WI38 (cell line): ENCODE measurements around the gene OR6K6.

Source experiments
- H3K4me3 ChIP-seq: 2 replicates; pipeline ENCODE4 v1.5.1; 2011; ENCODE audit warnings: low read depth, mild to moderate bottlenecking, control low read depth, low read length
- TF ChIP-seq, protein P1 (sequence below): IDR thresholded peaks from 2 replicates; pipeline ENCODE4 v1.5.1; 2012; ENCODE audit warnings: low read depth, mild to moderate bottlenecking, control low read depth, low read length

The OR6K6 gene

DNA sequence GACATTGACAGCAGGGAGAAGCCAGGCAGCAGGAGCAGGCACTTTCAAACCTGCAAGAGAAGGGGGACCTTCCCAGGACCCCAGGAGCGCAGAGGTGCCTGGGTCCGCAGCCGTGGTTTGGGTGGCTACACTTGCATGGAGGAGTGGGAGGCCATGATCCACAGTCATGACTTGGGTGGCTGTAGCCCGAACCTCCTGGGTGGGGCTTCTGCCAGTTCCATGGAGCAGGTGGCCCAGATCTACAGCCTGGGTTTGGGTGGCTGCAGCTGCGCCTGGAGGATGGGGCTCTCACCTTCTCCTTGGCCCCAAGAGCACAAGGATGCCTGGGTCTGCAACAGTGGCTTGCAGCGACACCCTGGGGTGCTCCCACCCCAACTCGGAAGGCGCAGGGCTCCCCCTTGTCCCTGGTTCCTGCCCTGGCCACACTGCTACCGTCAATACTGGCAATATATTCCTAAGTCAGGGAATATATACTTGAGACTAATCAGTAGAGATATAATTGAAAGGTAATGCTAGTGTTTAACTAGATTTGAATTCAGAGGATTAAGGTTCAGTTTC is 2.3 kb upstream of the OR6K6 start:
- no peak overlapping the region for H3K4me3 ChIP-seq
- TF ChIP-seq, protein P1, sequence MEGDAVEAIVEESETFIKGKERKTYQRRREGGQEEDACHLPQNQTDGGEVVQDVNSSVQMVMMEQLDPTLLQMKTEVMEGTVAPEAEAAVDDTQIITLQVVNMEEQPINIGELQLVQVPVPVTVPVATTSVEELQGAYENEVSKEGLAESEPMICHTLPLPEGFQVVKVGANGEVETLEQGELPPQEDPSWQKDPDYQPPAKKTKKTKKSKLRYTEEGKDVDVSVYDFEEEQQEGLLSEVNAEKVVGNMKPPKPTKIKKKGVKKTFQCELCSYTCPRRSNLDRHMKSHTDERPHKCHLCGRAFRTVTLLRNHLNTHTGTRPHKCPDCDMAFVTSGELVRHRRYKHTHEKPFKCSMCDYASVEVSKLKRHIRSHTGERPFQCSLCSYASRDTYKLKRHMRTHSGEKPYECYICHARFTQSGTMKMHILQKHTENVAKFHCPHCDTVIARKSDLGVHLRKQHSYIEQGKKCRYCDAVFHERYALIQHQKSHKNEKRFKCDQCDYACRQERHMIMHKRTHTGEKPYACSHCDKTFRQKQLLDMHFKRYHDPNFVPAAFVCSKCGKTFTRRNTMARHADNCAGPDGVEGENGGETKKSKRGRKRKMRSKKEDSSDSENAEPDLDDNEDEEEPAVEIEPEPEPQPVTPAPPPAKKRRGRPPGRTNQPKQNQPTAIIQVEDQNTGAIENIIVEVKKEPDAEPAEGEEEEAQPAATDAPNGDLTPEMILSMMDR: no peak

DNA sequence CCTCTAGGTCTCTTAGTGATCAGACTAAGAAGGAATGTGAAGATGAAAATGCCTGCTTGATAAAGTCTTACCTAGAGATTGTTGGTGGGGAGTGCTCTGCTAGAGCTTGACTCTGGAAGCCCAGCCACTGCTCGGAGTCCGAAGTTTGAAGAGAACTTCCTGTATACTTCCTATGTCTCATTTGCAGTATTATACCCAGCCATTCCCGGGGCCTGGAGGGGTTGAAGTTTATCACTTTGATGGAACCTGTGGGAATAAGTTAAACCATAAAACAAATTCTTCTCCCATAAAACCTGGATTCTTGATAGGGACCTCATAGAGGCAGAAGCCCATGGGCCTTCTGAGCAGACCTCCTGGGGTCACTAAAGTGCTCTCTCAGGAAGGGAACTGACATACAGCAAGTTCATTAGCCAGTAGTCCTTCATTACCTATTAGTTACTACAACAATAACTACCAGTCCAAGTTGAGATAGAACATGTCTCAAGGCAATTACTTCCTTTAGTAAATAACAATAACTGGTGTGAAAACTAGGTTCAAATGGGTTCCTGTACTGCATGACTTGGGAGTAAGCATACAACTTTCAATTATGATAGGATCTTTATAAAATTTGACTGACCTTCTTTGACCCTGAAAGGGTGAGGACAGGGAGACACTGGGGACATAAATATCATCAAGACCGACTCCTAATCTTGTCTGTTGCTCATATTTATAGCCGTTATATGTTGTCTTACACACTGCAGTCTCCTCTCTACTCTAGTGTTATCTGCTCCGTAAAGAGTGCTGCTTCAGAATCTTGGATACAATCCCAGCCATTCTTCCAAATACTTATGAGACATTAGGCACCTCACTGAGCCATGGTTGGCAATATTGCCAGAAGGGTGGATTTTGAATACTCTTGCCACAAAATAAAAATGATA is 17.7 kb downstream of the OR6K6 start, which contains the start of gene OR6N1:
Gene OR6N1, minus strand, starts transcription at position 246 of the 917 bp plus-strand sequence. CDS start 5,513 bp downstream, outside the sequence.
- TF ChIP-seq, protein P1: no peak
- H3K4me3 ChIP-seq: no peak within 1 kb of the TSS

DNA sequence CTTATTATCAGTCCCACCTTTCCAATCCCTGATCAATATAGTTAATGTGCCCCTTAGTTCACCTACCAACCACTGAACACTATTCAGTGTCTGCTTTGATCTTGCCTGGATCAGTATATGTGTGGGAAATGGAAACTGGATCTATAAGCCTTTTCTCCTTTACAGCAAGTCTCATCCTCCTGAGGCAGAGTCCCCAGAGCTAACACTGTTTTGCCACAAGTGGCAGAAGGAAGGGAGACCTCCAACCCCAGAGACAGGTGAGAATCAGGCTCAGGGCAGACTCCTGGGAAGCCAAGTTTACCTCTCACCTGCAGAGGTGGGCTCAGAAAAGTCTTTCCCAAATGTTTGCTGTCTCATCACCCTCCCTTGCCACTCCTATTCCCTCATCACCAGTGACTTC is 26.6 kb downstream of the OR6K6 start, which contains the start of gene OR6N2:
Gene OR6N2, minus strand, starts transcription at position 101 of the 400 bp plus-strand sequence. CDS start 3,569 bp downstream, outside the sequence.
- TF ChIP-seq, protein P1: no peak
- no peak within 1 kb of the TSS for H3K4me3 ChIP-seq

- TF ChIP-seq, protein P1: no peak
- no peak overlapping the region for H3K4me3 ChIP-seq
These were observed 39.1 kb downstream of the OR6K6 start for GRCh38 chr1:158793604-158794003.

DNA sequence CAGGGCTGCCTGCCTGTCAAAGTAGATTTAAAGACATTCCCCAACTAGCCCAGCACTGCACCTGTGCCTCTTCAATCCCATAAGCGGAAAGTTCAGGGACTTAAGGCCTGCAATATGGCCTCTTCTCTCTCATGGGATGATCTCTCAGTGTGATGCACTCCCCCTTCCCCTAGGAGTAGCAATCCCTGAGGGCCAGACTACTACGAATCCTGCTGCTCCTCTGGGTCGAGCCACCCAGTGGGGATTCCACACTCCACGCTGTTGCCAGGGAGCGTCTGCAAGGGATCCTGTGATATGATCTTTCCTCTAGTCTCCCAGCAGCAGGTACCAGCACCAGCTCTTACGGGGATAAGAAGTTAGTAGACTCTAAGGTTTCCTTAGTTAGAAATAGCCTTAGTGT is 39.7 kb downstream of the OR6K6 start:
- TF ChIP-seq, protein P1: no peak
- H3K4me3 ChIP-seq: no peak overlapping the region

- H3K4me3 ChIP-seq: no peak overlapping the region
- TF ChIP-seq, protein P1: no peak
These were observed 44.0 kb downstream of the OR6K6 start for GRCh38 chr1:158798531-158798930.

DNA sequence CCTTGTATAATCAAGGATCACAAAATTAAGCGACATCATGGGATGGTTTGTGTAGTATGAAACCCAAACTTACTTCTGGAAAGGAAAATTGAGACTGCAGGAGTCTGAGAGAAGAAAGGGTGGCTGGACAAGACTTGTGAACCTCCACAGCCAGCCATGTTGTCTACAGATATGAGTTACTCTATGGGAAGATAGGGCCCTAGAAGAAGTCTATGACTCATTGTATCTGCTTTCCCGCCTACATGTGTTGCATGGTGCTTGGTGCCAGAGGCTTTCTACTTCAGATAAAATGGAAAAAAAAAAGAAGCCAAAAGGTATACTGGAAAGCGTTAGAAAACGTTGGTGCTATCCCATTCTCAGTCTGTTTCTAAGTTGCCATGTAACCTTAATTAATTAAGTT is 45.2 kb downstream of the OR6K6 start:
- TF ChIP-seq, protein P1: no peak
- H3K4me3 ChIP-seq: no peak overlapping the region
